Measurements from ENCODE around the gene ADAMTS2. TPM values are rescaled to one million over a fixed set of nuclear protein-coding genes. Genes with fewer than 3 reads are reported as not detected.

ADAMTS2 gene
- total and polyA plus RNA-seq, 2 donors (not counting 1 experiment from before 2014, with no cell fraction given), result 16.2 to 70.2 TPM

- H3K4me1 ChIP-seq (ENCODE audit: control insufficient read depth, extremely low read depth, insufficient read depth, low read length), result peaks cover 4% of the 10 kb centered on the region
- no peak overlapping the region for H2AFZ ChIP-seq (ENCODE audit: low read length)
- H3K4me2 ChIP-seq (ENCODE audit: extremely low read depth, insufficient read depth, low read length), result no peak overlapping the region
- no peak for TF ChIP-seq CTCF (conservative IDR thresholded peaks at IDR 0.05 in 1 of 2, IDR thresholded peaks at IDR 0.05 in 1 of 2; ENCODE audit: low read depth in 1 of 2, low read length in 2 of 2)
- no peak for TF ChIP-seq EZH2 (IDR thresholded peaks at IDR 0.05; ENCODE audit: low read length, missing control alignments)
- no peak overlapping the region for H3K27ac ChIP-seq (ENCODE audit: insufficient read depth, low read length)
- H3K9me3 ChIP-seq (ENCODE audit: control insufficient read depth, insufficient read depth, low read depth, low read length), result no peaks in the 10 kb centered on the region
- no peak overlapping the region for H3K9ac ChIP-seq (ENCODE audit: insufficient read depth, low read length)
- DNase-seq (ENCODE audit: low read depth in 2 of 2), result no peak
- H4K20me1 ChIP-seq (ENCODE audit: control insufficient read depth, extremely low read depth, insufficient read depth, low read length), result no peaks in the 10 kb centered on the region
- H3K36me3 ChIP-seq (ENCODE audit: control insufficient read depth, insufficient read depth, low read length), result no peaks in the 10 kb centered on the region
- H3K79me2 ChIP-seq (ENCODE audit: control insufficient read depth, insufficient read depth, low read length), result peaks cover 6% of the 10 kb centered on the region
- H3K4me3 ChIP-seq (replicated peaks in 1 of 4; ENCODE audit: control extremely low read depth in 1 of 4, insufficient read depth in 1 of 4, low read depth in 3 of 4, low read length in 4 of 4), result no peak overlapping the region
- no peaks in the 10 kb centered on the region for H3K27me3 ChIP-seq (ENCODE audit: control insufficient read depth, insufficient read depth, low read length)
Observed at GRCh38 chr5:179211631-179212030, 133.6 kb downstream of the ADAMTS2 start.

GRCh38 chr5:179211068-179211467 is 134.2 kb downstream of the ADAMTS2 start:
- Histone ChIP-seq H3K4me2 (ENCODE audit: extremely low read depth, insufficient read depth, low read length) (no peak overlapping the region), H2AFZ (ENCODE audit: low read length) (no peak overlapping the region), H3K9me3 (ENCODE audit: control insufficient read depth, insufficient read depth, low read depth, low read length) (no peaks in the 10 kb centered on the region), H3K4me3 (replicated peaks in 1 of 4; ENCODE audit: control extremely low read depth in 1 of 4, insufficient read depth in 1 of 4, low read depth in 3 of 4, low read length in 4 of 4) (no peak overlapping the region), H3K36me3 (ENCODE audit: control insufficient read depth, insufficient read depth, low read length) (no peaks in the 10 kb centered on the region), H3K9ac (ENCODE audit: insufficient read depth, low read length) (no peak overlapping the region), H3K27ac (ENCODE audit: insufficient read depth, low read length) (no peak overlapping the region), H4K20me1 (ENCODE audit: control insufficient read depth, extremely low read depth, insufficient read depth, low read length) (no peaks in the 10 kb centered on the region), H3K27me3 (ENCODE audit: control insufficient read depth, insufficient read depth, low read length) (no peaks in the 10 kb centered on the region), H3K4me1 (ENCODE audit: control insufficient read depth, extremely low read depth, insufficient read depth, low read length) (peaks cover 4% of the 10 kb centered on the region), H3K79me2 (ENCODE audit: control insufficient read depth, insufficient read depth, low read length) (peaks cover 6% of the 10 kb centered on the region)
- DNase-seq (ENCODE audit: low read depth in 2 of 2), result no peak
- TF ChIP-seq EZH2 (IDR thresholded peaks at IDR 0.05; ENCODE audit: low read length, missing control alignments) (no peak), CTCF (conservative IDR thresholded peaks at IDR 0.05 in 1 of 2, IDR thresholded peaks at IDR 0.05 in 1 of 2; ENCODE audit: low read depth in 1 of 2, low read length in 2 of 2) (no peak)

- Histone ChIP-seq H3K36me3 (ENCODE audit: control insufficient read depth, insufficient read depth, low read length) (no peaks in the 10 kb centered on the region), H3K9ac (ENCODE audit: insufficient read depth, low read length) (no peak overlapping the region), H4K20me1 (ENCODE audit: control insufficient read depth, extremely low read depth, insufficient read depth, low read length) (no peaks in the 10 kb centered on the region), H2AFZ (ENCODE audit: low read length) (no peak overlapping the region), H3K27me3 (ENCODE audit: control insufficient read depth, insufficient read depth, low read length) (no peaks in the 10 kb centered on the region), H3K27ac (ENCODE audit: insufficient read depth, low read length) (no peak overlapping the region), H3K4me2 (ENCODE audit: extremely low read depth, insufficient read depth, low read length) (no peak overlapping the region), H3K4me3 (replicated peaks in 1 of 4; ENCODE audit: control extremely low read depth in 1 of 4, insufficient read depth in 1 of 4, low read depth in 3 of 4, low read length in 4 of 4) (no peak overlapping the region), H3K4me1 (ENCODE audit: control insufficient read depth, extremely low read depth, insufficient read depth, low read length) (peaks cover 4% of the 10 kb centered on the region), H3K79me2 (ENCODE audit: control insufficient read depth, insufficient read depth, low read length) (peaks cover 6% of the 10 kb centered on the region), H3K9me3 (ENCODE audit: control insufficient read depth, insufficient read depth, low read depth, low read length) (no peaks in the 10 kb centered on the region)
- TF ChIP-seq EZH2 (IDR thresholded peaks at IDR 0.05; ENCODE audit: low read length, missing control alignments) (no peak), CTCF (conservative IDR thresholded peaks at IDR 0.05 in 1 of 2, IDR thresholded peaks at IDR 0.05 in 1 of 2; ENCODE audit: low read depth in 1 of 2, low read length in 2 of 2) (no peak)
- DNase-seq (ENCODE audit: low read depth in 2 of 2), result no peak
Observed at GRCh38 chr5:179210478-179210877, 134.8 kb downstream of the ADAMTS2 start.
